ENCODE data around the gene RABGAP1.

RABGAP1 gene

DNA sequence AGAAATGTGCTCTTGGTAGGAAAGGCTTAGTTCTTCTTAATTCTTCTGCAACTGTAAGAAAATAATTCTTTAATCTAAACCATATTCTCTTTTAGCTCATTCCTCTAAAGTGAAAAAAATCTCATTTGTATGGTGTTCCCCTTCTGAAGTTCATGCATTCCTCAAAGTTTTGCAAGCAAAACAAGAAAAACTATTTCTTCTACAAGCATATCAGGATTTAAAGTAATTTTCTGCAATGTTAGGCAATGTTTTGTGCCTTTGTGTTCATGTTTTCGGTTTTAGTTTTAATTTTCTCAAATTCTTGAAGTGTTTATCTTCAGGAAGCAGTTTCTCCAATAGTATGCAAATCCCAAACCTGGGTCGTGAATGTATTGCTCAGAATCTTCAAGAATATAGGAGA, 80.0 kb downstream of the RABGAP1 start:
- no peaks in the 10 kb centered on the region for H3K9me3 ChIP-seq (ENCODE audit: control insufficient read depth, insufficient read depth, low read length)
- no peak overlapping the region for H3K4me3 ChIP-seq (ENCODE audit: low read depth, low read length)
- no peaks in the 10 kb centered on the region for H3K27me3 ChIP-seq (ENCODE audit: control insufficient read depth, insufficient read depth, low read length)
- no peak overlapping the region for H3K9ac ChIP-seq (ENCODE audit: low read depth, low read length)
- no peaks in the 10 kb centered on the region for H3K4me1 ChIP-seq (ENCODE audit: control insufficient read depth, insufficient read depth, low read length)
- peaks cover 3% of the 10 kb centered on the region for H3K36me3 ChIP-seq (ENCODE audit: control insufficient read depth, insufficient read depth, low read length)

DNA sequence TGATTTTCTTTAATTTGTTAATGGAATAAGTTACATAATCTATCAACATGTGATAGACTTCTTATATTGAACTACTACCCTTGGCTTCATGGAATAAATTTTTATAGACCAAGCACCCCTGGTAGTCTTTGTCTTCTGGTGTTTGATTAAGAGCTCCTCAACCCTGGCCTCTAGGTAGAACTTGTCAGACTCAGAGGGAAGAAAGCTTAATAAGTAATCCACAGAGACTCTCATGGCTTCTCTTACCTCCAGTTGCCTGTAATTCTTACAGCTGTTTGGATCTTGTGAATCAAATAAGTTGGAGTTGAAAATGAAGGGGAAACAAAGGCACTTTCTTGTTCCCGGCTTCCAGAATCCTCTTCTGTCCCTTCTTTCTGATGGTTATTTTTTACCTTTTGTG, 85.6 kb downstream of the RABGAP1 start:
- Histone ChIP-seq H3K4me3 (ENCODE audit: low read depth, low read length) (no peak overlapping the region), H3K27me3 (ENCODE audit: control insufficient read depth, insufficient read depth, low read length) (no peaks in the 10 kb centered on the region), H3K4me1 (ENCODE audit: control insufficient read depth, insufficient read depth, low read length) (no peaks in the 10 kb centered on the region), H3K9ac (ENCODE audit: low read depth, low read length) (no peak overlapping the region), H3K36me3 (ENCODE audit: control insufficient read depth, insufficient read depth, low read length) (no peaks in the 10 kb centered on the region), H3K9me3 (ENCODE audit: control insufficient read depth, insufficient read depth, low read length) (no peaks in the 10 kb centered on the region)

DNA sequence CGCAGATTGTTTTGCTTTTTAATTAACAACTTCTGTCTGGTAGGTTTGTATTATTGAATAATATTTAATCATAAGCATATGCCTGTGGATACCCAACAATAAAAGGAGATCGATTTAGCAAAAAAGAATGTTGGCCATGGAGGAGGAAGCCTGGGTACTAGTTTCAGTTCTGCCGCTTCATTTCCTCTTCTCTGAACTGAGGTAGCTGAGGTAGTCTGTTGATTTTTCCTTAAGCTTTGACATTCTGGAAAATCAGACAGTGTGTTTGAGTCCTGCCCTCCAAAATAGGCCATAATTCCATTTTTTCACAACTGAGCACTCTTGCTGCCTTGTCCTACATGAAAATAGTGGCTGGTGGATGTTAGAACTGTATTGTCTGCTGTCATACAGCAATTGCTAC, 86.7 kb downstream of the RABGAP1 start:
- no peak overlapping the region for H3K9ac ChIP-seq (ENCODE audit: low read depth, low read length)
- no peaks in the 10 kb centered on the region for H3K4me1 ChIP-seq (ENCODE audit: control insufficient read depth, insufficient read depth, low read length)
- no peak overlapping the region for H3K4me3 ChIP-seq (ENCODE audit: low read depth, low read length)
- no peaks in the 10 kb centered on the region for H3K36me3 ChIP-seq (ENCODE audit: control insufficient read depth, insufficient read depth, low read length)
- H3K9me3 ChIP-seq (ENCODE audit: control insufficient read depth, insufficient read depth, low read length), result no peaks in the 10 kb centered on the region
- no peaks in the 10 kb centered on the region for H3K27me3 ChIP-seq (ENCODE audit: control insufficient read depth, insufficient read depth, low read length)

DNA sequence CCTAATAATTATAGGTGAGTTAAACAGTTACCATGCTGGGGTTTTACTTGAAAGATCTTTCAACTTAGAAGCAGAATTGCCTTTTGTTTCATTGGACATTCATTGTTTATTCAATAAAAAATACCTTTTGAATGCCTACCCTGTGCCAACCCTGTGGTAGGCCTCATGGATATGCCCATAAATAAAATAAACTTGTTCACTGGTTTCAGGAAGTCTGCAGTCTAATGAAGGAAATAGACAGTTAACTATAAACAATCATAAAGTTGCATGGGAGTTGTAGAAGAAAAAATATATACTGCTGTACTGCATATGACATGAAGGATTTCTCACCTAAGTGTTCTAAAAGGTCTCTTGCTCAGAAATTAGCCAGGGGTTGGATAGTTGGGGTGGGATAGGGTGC, 87.3 kb downstream of the RABGAP1 start:
- no peak overlapping the region for H3K4me3 ChIP-seq (ENCODE audit: low read depth, low read length)
- H3K9ac ChIP-seq (ENCODE audit: low read depth, low read length), result no peak overlapping the region
- H3K27me3 ChIP-seq (ENCODE audit: control insufficient read depth, insufficient read depth, low read length), result no peaks in the 10 kb centered on the region
- H3K4me1 ChIP-seq (ENCODE audit: control insufficient read depth, insufficient read depth, low read length), result no peaks in the 10 kb centered on the region
- no peaks in the 10 kb centered on the region for H3K36me3 ChIP-seq (ENCODE audit: control insufficient read depth, insufficient read depth, low read length)
- H3K9me3 ChIP-seq (ENCODE audit: control insufficient read depth, insufficient read depth, low read length), result no peaks in the 10 kb centered on the region

DNA sequence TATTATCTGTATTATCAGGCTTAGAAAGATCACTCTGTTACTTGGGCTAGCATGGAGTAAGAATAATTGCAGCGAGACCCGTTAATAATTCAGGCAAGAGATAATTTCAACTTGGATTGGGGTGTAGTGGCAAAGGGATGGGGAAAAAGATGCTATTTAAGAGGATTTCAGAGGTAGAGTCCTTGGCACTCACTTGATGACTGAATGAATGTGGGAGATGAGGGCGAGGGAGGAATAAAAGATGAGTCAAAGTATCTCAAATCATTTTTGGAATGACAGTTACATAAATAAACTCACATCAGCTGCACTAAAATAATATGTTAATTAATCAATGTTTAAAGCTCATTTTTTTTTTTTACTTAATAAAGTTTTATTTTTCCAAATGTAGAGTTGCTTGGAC, 88.2 kb downstream of the RABGAP1 start:
- H3K36me3 ChIP-seq (ENCODE audit: control insufficient read depth, insufficient read depth, low read length), result no peaks in the 10 kb centered on the region
- H3K27me3 ChIP-seq (ENCODE audit: control insufficient read depth, insufficient read depth, low read length), result no peaks in the 10 kb centered on the region
- no peaks in the 10 kb centered on the region for H3K4me1 ChIP-seq (ENCODE audit: control insufficient read depth, insufficient read depth, low read length)
- H3K4me3 ChIP-seq (ENCODE audit: low read depth, low read length), result no peak overlapping the region
- H3K9ac ChIP-seq (ENCODE audit: low read depth, low read length), result no peak overlapping the region
- no peaks in the 10 kb centered on the region for H3K9me3 ChIP-seq (ENCODE audit: control insufficient read depth, insufficient read depth, low read length)

DNA sequence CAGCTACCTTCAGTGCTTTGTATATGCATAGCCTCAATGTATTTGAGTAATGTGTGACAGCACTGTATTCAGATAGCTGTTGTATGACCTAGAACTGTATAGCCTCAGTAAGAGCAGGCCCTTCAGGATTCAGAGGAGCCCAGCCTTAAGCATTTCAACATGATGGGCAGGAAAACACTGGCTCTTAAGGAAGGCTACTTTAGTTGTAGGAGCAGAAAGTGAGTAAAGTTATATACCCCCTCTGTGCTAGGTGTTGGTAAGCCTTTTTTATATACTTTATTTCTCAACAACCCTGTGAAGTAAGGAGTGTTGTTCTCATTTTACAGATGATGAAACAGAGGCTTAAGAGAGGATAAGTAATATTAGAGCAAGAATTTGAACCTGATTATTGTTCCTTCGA, 91.1 kb downstream of the RABGAP1 start:
- H3K4me3 ChIP-seq (ENCODE audit: low read depth, low read length), result no peak overlapping the region
- no peak overlapping the region for H3K9ac ChIP-seq (ENCODE audit: low read depth, low read length)
- H3K9me3 ChIP-seq (ENCODE audit: control insufficient read depth, insufficient read depth, low read length), result no peaks in the 10 kb centered on the region
- no peaks in the 10 kb centered on the region for H3K36me3 ChIP-seq (ENCODE audit: control insufficient read depth, insufficient read depth, low read length)
- no peaks in the 10 kb centered on the region for H3K4me1 ChIP-seq (ENCODE audit: control insufficient read depth, insufficient read depth, low read length)
- no peaks in the 10 kb centered on the region for H3K27me3 ChIP-seq (ENCODE audit: control insufficient read depth, insufficient read depth, low read length)

DNA sequence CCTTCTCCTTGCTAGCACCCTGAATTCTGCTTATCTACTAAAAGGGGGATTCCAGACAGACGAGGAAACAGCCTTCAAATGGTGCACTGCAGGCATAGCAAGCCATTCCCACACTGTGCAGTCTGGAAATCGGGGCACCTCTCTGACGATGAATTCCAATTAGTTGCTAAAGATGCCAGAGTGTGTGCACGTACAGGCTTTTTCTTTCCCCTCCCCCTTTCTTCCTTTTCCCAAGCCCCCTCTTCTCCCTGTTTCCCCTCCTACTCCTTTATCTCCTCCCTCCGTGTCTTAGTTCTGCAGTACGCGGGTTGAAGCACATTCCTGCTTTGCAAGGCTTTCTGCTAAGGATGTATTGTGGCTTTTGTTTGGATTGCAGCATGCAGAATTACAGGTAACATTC, 92.5 kb downstream of the RABGAP1 start, which contains the start of gene GPR21:
TSS of gene GPR21 (plus strand) at position 316 of the 400 bp plus-strand sequence. CDS start 900 bp downstream, outside the sequence.
- H3K36me3 ChIP-seq (ENCODE audit: control insufficient read depth, insufficient read depth, low read length), result no peaks in the 10 kb centered on the region
- H3K4me3 ChIP-seq (ENCODE audit: low read depth, low read length), result no peak within 1 kb of the TSS
- H3K9me3 ChIP-seq (ENCODE audit: control insufficient read depth, insufficient read depth, low read length), result no peaks in the 10 kb centered on the region
- no peak within 1 kb of the TSS for H3K9ac ChIP-seq (ENCODE audit: low read depth, low read length)
- H3K27me3 ChIP-seq (ENCODE audit: control insufficient read depth, insufficient read depth, low read length), result no peaks in the 10 kb centered on the region
- H3K4me1 ChIP-seq (ENCODE audit: control insufficient read depth, insufficient read depth, low read length), result no peaks in the 10 kb centered on the region

DNA sequence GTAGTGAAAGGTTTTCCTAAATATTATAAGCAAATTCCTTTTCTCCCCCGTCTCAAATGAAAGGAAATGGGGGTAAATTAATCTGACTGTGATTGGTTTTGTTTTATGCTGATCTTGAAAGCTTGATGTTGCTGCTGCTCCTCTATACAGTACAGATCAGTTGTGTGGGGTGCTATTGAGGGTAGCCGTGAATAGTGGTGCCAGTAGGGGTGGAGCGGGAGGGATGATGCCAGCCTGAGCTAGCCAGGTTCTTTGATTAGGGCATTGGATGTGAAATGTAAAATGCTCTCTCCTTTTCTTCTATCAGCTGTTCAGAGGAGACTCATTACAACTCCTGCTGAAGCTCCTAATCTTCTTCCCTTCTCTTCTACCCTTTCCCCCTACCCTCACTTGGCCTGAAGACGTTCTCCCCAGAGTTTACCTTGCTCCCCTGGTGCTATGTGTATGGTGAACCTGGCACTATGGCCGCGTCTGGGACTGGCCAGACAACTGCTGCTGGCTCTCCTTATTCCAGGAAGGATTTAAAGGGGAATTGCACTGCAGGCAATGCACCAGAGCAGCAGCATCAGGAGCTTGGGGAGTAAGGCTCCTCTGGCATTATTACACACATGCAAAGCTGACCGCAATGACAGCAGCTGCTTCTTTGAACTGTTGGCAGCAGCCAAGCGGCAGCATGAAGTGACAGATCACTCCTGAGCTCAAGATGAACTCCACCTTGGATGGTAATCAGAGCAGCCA, 93.2 kb downstream of the RABGAP1 start:
- no peaks in the 10 kb centered on the region for H3K9me3 ChIP-seq (ENCODE audit: control insufficient read depth, insufficient read depth, low read length)
- H3K9ac ChIP-seq (ENCODE audit: low read depth, low read length), result no peak overlapping the region
- no peaks in the 10 kb centered on the region for H3K36me3 ChIP-seq (ENCODE audit: control insufficient read depth, insufficient read depth, low read length)
- no peaks in the 10 kb centered on the region for H3K4me1 ChIP-seq (ENCODE audit: control insufficient read depth, insufficient read depth, low read length)
- H3K4me3 ChIP-seq (ENCODE audit: low read depth, low read length), result no peak overlapping the region
- H3K27me3 ChIP-seq (ENCODE audit: control insufficient read depth, insufficient read depth, low read length), result no peaks in the 10 kb centered on the region

DNA sequence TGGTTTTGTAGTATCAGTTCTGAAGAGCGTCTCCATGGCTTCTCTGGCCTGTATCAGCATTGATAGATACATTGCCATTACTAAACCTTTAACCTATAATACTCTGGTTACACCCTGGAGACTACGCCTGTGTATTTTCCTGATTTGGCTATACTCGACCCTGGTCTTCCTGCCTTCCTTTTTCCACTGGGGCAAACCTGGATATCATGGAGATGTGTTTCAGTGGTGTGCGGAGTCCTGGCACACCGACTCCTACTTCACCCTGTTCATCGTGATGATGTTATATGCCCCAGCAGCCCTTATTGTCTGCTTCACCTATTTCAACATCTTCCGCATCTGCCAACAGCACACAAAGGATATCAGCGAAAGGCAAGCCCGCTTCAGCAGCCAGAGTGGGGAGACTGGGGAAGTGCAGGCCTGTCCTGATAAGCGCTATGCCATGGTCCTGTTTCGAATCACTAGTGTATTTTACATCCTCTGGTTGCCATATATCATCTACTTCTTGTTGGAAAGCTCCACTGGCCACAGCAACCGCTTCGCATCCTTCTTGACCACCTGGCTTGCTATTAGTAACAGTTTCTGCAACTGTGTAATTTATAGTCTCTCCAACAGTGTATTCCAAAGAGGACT, 94.2 kb downstream of the RABGAP1 start:
- Histone ChIP-seq H3K9me3 (ENCODE audit: control insufficient read depth, insufficient read depth, low read length) (no peaks in the 10 kb centered on the region), H3K9ac (ENCODE audit: low read depth, low read length) (no peak overlapping the region), H3K36me3 (ENCODE audit: control insufficient read depth, insufficient read depth, low read length) (no peaks in the 10 kb centered on the region), H3K27me3 (ENCODE audit: control insufficient read depth, insufficient read depth, low read length) (no peaks in the 10 kb centered on the region), H3K4me3 (ENCODE audit: low read depth, low read length) (no peak overlapping the region), H3K4me1 (ENCODE audit: control insufficient read depth, insufficient read depth, low read length) (no peaks in the 10 kb centered on the region)

DNA sequence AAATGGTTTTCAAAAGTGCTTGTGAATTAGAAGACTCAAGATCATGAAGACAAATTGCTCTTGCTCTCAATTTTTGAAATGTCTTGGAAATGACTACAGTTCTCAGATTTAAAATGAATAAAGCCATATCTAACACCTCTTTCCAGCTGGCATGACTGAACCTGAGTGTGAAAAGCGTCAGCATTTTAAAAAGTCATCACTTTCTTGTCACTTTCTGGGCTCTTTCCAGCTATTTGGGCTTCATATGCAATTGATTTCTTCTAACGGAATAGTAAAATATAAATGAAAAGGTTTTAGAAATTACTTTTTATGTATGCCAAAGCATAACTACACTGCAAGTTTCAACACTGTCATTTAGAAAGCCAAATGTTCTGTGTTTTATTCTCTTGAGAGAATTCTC, 95.0 kb downstream of the RABGAP1 start:
- Histone ChIP-seq H3K9me3 (ENCODE audit: control insufficient read depth, insufficient read depth, low read length) (no peaks in the 10 kb centered on the region), H3K4me3 (ENCODE audit: low read depth, low read length) (no peak overlapping the region), H3K4me1 (ENCODE audit: control insufficient read depth, insufficient read depth, low read length) (no peaks in the 10 kb centered on the region), H3K27me3 (ENCODE audit: control insufficient read depth, insufficient read depth, low read length) (no peaks in the 10 kb centered on the region), H3K9ac (ENCODE audit: low read depth, low read length) (no peak overlapping the region), H3K36me3 (ENCODE audit: control insufficient read depth, insufficient read depth, low read length) (no peaks in the 10 kb centered on the region)

DNA sequence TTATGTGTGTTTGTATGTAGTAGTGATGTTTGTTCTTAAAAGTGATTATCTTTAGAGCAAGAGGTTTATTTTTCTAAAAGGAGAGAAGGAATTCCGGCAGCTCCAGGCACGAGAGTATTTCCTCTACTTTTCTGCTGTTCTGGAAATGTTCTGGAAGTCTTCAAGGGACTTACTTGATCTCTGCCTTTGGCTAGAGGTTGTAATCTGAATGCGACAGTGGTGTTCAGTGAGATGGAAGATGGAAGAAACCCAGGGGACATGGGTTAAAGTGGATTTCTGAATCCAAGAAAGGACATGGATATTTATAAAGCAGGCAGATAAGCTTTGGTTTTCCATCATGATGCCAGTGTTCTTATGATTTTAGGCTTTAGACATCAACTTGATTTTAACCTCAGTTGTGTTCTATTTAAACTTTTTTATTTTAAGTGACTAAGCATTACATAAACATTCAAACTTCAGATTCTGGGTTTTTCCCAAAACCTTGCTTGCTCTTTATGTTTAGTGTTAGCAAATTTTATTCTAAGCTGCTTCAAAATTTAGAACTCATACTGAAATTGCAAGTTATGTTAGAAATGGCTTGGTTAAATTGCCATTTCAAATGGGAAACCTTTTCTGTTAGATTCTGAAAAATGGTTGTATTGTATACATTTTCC, 96.2 kb downstream of the RABGAP1 start:
- Histone ChIP-seq H3K9ac (ENCODE audit: low read depth, low read length) (no peak overlapping the region), H3K27me3 (ENCODE audit: control insufficient read depth, insufficient read depth, low read length) (no peaks in the 10 kb centered on the region), H3K4me3 (ENCODE audit: low read depth, low read length) (no peak overlapping the region), H3K9me3 (ENCODE audit: control insufficient read depth, insufficient read depth, low read length) (no peaks in the 10 kb centered on the region), H3K4me1 (ENCODE audit: control insufficient read depth, insufficient read depth, low read length) (no peaks in the 10 kb centered on the region), H3K36me3 (ENCODE audit: control insufficient read depth, insufficient read depth, low read length) (no peaks in the 10 kb centered on the region)

All from iPS-15b (cell line).